Measurements from ENCODE around the gene CCNB1. TPM values are rescaled to one million over a fixed set of nuclear protein-coding genes. Genes with fewer than 3 reads are reported as not detected.

Gene CCNB1
- 153 and 171 TPM in 2 replicates for total RNA-seq

GRCh38 chr5:69166686-69167492 lies at the start of gene CCNB1:
CCNB1 (plus strand) TSS chr5:69167150; CDS start chr5:69167263, 113 bp downstream.

DNA sequence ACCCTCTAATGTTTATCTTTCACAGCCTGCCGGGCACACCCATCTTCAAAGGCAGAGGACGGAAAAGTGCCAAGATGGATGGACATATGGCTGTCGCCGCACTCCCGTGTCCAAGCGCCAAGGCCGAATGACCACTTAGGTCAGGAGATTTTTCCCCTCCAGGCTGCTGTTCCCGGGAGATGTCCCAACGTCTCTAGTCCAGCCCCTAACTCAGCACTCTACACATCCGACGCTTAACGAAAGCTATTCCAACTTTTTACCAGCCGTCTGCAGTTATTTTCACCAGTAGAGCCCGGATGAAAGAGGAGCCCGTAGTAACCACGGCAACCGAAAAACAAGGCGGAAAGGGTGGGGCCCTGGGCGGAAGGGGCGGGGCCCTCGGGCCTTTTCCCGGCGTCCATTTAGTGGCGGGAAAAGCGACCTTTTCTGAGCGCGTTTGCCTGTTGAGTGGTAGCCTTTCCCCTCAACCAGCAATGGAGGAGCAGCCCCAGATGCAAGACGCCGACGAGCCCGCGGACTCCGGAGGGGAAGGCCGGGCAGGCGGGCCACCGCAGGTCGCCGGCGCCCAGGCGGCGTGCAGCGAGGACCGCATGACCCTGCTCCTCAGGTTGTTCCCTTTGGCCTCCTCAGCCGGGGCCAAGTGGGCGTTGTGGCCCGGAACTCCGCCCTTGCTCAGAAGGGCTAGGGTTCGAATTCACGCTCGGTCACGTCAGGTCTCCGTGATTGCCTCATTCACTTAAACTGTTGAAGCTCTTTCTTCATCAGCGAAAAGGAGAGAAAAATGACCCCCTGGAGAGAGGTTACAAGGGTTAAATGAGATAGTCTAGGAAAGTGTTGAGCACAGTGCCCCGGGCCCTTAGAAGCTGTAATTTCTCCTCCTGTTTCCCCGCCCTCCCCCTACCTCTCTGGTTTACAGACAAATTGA lies 22.5 kb downstream of the CCNB1 start, which contains the start of gene CENPH:
TSS of gene CENPH (plus strand) at position 422 of the 925 bp plus-strand sequence. CDS start at position 474, 52 bp downstream.

Other genes with a start within 250 kb of the CCNB1 start
- gene SLC30A5, start 73.1 kb upstream of the CCNB1 start, total RNA-seq, result 36.5 and 43.6 TPM in 2 replicates
- gene CENPH, start 22.4 kb downstream of the CCNB1 start, total RNA-seq, result 45.1 and 45.7 TPM in 2 replicates
- gene CDK7, start 67.7 kb downstream of the CCNB1 start, total RNA-seq, result 36.0 and 38.6 TPM in 2 replicates
- 2.8 and 5.9 TPM in 2 replicates for gene CCDC125, start 165.7 kb downstream of the CCNB1 start, total RNA-seq
- 17.4 and 17.5 TPM in 2 replicates for gene AK6, start 202.4 kb downstream of the CCNB1 start, total RNA-seq
- gene TAF9, start 202.4 kb downstream of the CCNB1 start, total RNA-seq, result 43.5 and 56.6 TPM in 2 replicates
- 11.8 and 15.0 TPM in 2 replicates for gene RAD17, start 202.7 kb downstream of the CCNB1 start, total RNA-seq
- gene MARVELD2, start 248.0 kb downstream of the CCNB1 start, total RNA-seq, result 26.1 and 33.3 TPM in 2 replicates

Data from airway epithelial cell (primary cell).